Glomerular endothelial cell (primary cell): Measurements from ENCODE around the gene COMMD8. TPM values are rescaled to one million over a fixed set of nuclear protein-coding genes. Genes with fewer than 3 reads are reported as not detected.
"Not testable (repeated sequence)": the region's sequence is repeated elsewhere in the genome, so short reads cannot be mapped to it uniquely, and the experiment has no call there.

Experiments used
- DNase-seq: peaks from one replicate; pipeline ENCODE4 v3.0.0-alpha.2; 2011; ENCODE audit warnings: low read depth, low spot score; ENCODE audit errors: extremely low read depth
- total RNA-seq: library from RNA; depleted of rRNA; stranded (reverse); fragments of >200 nt; gene quantifications from 2 replicates; pipeline ENCODE4 v1.2.3, GENCODE V29; 2015

COMMD8 gene
- total RNA-seq: 14.4 and 27.1 TPM in 2 replicates

DNA sequence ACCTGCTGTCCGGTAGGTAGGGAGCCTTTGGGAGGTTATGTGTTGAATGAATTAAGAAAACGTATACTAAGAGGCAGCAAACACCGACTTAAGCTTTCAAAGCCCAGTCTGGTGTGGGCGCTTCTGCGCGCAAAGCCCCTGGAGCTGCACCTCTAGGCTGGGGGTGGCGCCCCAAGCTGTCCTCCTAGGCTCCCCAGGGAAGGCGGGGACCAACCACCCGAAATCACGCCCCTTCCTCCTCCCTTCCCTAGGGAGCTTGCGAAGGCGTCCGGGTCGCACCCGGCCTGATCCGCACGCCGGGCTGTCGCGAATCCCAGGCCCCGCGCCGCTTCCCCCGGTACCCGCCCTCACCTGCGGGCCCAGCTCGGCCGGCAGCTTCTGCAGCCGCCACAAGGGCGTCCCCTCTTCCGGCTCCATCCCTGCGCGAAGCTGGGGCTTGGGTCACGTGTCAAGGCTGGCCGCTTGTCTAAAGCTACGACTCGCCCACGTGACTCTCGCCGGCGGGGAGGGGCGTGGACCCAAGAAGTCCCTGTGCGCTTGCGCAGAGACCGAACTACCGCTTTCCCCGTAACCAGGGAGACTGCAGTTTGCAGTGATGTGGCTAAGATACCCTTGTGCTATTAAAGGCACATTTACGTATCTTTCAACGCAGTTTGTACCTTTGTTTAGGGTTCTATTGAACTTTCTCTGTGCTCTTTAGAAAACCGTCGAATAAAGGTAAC is at the start of gene COMMD8:
TSS of gene COMMD8 (minus strand) at position 468 of the 722 bp plus-strand sequence. CDS start at position 417, 51 bp downstream.
- DNase-seq: peak; percentile 85

DNA sequence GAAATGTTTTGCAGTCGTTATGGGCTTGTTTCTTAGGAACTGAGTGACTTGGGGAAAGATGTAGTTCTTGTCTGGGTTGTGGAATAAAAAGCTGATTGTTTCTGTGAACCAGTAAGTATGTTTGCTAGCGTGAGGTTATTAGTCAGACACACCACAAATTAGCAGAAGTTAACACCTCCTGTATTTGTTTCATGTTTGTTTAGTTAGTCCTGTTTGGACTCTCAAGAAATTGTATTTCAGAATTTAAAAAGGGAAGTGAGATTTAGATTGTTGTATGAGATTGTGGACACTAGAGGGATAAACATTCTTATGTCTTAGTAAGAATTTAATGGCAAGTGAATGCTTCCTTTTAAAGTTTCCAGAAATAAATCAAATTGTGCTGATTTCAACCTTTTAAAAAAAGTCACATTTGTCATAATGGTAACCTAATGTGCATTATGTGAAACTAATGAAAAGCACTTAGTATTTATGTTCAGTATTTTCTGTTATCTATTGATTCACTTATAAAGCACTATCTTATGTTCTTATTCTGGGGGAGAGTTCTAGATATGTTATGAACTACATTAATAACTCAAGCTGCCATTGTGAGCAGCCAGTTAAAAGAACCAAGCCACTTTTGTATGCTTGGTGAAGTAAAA is 47.1 kb upstream of the COMMD8 start:
- no peak for DNase-seq

DNA sequence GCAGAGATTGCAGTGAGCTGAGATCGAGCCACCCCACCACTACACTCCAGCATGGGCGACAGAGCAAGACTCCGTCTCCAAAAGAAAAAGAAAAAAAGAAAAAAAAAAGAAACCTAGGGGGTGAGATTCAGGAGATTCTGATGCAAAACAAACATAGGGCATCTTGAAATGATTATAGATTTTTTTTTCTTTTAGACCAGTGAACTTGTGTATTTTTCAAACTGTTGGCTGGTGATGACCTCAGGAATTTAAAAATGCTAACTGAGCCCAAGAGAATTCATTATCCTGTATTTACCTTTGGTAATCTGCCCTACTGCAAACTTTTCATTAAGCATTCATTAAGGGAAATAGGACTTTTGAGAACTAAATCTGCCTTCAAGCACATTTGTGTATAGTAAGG is 42.2 kb upstream of the COMMD8 start:
- DNase-seq: no peak

DNA sequence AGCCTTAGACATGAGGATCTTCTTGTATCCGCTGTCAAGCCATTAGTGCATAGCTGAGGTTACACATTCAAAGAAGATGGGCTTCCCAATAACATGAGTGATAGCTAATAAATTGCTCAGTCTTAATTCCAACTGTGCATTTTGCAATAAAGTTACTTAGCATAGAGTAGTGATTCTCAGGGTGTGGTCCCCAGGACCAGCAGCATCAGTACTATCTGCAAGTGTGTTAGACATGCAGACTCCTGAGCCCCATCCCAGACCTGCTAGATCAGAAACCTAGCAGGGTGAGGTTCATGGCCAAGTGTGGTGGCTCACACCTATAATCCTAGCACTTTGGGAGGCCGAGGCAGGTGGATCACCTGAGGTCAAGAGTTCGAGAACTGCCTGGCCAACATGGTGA is 41.6 kb upstream of the COMMD8 start:
- DNase-seq: no peak

DNA sequence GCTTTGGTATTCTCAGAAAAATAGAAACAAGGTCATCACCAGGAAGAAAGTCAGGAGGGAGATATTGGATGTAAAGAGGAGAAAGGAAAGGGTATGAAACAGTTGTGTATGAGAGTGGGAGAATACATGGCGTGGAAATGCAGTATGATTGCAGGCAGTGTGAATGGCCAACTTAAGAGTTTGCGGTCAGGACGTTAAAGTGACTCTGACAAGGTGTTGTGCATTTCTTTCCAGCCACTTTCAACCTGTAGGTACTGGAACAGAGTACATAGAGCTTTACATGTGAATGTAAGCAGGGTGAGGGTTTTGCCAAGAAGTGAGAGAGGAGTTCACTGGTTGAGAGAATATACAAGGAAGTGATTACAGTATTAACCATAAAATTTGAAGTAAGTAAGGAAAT is 37.3 kb upstream of the COMMD8 start:
- DNase-seq: no peak

DNA sequence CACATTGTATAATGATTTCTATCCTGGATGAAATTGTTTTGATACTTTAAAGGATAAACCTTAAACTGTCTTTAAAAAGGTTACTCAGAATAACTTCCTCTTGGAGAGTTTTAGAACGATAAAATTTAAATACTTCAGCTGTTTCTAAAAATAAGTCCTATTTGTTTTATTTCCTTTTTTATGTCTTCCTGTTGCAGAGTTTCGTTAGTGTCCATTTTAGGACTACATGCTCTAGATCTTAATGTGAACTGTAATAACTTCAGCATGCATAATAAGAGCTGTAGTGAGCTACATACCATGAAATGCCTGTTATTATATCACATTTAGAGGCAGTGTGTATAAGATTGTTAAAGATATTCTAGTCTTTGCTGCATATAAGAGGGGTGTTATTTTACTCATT is 36.2 kb upstream of the COMMD8 start:
- DNase-seq: no peak

DNA sequence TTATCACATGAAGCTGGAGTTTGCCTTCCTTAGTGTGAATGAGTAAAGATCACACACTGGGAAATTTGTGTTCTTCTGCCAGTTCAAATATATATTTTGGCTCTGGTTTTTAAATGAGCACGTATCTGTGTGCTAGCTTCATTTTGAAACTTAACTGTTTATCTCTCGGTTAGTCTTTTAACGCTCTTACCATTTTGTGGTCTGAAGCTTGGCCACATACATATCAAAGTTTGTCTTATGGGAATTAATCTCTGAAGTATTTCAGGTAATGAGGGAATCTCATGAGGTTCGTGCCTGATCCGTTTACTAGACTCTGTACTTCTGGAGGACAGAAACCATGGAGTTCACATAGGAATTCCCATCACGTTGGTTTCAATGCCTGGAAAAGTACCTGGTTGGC is 35.4 kb upstream of the COMMD8 start:
- DNase-seq: no peak

DNA sequence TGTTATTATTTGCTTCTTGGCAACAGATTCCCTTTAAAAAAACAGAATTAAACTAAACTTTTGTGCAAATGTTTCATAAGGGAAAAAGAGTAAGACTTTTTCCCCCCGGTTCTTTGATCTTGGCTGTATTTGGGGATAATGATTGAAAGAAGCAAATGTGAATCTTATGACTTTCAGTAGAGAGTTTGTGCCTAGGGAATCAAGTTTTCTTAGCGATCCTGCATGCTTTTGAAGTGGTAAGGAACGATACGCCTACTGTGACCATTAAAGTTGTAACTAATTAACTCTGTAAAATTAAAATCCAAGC is 30.6 kb upstream of the COMMD8 start:
- no peak for DNase-seq

DNA sequence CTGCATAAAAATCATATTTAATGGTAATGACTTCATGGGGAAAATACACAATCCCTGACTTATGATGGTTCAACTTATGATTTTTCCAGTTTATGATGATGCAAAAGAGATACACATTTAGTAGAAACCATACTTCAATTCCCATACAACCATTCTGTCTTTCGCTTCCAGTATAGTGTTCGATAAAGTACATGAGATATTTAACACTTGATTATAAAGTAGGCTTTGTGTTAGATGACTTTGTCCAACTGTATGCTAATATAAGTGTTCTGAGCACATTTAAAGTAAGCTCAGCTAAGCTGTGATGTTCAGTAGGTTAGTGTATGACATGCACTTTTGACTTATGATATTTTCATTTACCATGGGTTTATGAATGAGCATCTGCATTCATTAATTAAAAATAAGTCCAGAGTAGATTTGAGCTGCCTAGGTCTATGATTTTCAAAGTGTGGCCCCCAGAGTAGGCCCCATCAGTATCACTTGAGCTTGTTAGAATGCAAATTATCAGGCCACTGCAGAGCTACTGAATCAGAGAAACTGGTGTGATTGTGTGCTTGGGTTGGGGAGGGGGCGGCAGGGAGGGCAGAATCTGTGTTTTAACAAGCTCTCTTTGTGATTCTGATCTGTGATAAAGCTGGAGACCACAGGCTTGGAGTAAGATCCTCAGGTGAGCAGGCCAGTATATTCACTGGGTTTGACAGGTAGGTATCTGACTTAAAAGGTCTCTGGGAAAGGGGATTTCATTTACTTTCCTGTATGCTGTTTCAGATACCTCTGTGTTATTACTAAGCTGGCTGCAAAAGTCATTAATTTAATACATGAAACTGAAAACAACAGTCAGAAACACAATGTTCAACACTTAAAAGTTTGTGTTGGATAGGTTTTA is 30.0 kb upstream of the COMMD8 start:
- DNase-seq: no peak

DNA sequence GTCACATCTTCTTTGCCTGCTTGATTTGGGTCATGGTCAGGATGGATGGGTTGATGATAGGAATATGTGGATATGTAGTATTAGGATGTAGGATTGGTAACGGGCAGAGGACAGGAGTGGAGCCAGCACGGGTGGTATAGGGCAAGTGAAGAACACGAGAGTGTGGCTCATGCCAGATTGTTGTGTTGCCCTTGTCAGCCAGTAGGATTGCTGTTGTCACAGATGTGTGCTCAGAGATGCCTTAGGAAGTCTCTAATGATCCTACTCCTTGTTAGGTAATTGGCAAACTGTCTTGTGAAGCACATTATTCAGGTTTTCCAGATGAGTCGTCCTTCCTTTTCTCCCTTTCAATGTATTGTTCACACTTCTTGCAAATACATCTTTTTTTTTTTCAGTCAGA is 27.0 kb upstream of the COMMD8 start:
- no peak for DNase-seq

DNA sequence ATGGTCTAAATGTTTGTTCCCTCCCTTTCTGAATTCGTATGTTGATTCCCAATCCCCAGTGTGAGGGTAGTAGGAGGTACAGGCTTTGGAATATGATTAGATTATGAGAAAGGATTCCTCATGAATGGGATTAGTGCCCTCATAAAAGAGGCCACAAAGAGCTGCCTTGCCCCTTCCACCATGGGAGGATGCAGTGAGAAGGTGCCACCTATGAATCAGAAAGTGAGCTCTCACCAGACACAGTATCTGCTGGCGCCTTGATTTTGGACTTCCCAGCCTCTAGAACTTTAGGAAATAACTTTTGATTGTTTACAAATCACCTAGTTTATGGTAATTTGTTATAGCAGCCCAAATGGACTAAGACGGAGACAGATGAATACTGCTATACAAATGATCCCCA is 25.2 kb upstream of the COMMD8 start:
- DNase-seq: no peak

DNA sequence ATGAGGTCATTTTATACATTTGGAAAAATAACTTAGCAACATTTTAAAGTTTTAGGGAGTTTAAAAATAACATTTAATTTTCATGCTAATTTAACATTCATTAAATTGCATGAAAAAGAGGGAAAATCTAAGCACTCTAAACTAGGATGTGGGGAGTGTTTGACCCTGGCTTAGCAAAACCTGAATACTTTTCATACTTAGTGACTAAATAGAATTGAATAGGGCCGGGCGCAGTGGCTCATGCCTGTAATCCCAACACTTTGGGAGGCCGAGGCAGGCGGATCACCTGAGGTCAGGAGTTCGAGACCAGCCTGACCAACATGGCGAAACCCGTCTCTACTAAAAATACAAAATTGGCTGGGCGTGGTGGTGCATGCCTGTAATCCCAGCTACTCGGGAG is 23.2 kb upstream of the COMMD8 start:
- not testable (repeated sequence) for DNase-seq

DNA sequence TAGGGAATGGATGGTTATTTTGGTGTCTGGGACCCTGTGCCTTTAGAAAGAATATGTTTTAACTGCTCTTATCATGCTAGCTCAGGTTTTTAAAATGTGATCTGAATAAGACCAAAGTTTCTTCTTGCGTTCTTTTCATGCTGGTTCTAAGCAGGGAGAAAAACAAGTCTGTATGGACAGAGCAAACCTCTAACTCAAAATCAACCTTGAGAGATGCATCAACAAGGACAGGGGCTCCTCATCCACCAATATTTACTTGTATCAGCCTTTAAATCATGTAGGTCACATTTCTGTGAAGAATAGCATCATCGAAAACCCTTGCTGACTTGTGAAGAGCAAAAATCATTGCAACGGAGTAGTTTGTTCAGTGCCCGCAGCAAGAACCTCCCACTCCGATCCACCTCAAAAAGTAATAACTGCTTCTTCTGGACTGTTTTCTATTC is 22.8 kb upstream of the COMMD8 start:
- DNase-seq: no peak

DNA sequence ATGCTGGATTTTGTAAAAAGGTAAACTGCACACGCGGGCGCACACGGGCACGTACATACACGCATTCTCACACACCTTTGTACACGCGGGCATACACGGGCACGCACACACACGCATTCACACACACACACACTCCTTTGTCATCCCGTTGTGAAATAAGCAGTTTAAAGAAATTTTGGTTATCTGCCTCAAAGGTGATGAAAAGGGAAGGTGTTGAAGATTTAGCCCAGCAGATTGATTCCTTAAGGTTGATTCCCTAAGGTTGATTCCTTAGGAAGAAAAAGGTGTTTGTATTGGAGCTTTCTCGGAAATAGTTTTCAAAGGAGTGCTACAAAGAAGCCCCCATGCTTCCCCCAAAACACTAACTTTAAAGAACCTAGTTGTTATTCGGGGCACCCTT is 22.3 kb upstream of the COMMD8 start:
- no peak for DNase-seq

DNA sequence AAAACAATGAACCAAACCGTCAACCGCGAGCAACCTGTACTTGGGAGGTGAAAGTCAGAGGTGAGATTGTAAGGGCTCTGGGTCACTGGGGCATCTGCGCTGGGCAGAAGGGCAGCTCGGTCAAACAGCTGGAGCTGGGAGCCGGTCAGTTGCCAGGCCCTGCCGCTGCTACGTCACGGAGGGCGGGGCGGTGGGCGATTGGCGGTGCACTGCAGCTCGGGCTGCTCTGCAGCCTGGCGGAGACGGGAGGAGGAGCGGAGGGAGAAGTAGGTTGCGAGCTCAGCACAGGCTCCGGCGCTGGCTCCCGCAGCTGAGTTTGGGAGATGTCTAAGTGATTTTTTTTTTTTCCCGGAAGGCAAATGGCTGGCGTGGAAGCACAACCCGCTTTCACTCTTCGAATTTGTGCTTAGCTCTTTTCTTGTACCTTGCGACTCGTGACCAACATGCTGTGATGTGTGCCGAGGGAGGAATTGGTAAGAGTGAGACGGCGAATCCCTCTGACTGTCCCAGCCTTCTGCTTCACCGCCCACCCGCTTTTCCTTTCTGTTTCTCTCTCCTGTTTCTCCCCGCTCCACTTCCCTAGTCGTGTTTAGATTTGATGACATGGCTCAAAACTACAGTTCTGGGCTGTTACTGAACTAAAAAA is 21.7 kb upstream of the COMMD8 start, which contains the start of gene ATP10D:
TSS of gene ATP10D (plus strand) at position 229 of the 646 bp plus-strand sequence. CDS start 27,266 bp downstream, outside the sequence.
- DNase-seq: no peak

DNA sequence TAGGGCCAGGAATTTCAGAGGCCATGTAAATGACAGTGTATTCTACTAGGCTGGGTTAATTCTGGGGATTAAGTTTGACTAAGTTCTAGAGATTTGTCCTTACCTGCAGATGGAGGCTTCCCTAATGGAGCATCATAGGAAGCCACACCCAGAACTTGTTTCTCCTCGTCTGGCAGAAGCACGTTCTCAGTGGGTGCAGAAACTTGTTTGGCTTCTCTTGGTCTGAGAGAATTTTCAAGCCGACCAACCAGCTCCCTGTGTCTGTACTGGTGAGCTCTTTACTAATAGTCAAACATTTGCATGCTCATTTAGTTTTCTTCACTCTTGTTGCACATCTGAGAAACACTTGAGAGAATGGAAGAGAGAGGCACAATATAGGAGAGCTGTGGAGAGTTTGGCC is 20.7 kb upstream of the COMMD8 start:
- no peak for DNase-seq

DNA sequence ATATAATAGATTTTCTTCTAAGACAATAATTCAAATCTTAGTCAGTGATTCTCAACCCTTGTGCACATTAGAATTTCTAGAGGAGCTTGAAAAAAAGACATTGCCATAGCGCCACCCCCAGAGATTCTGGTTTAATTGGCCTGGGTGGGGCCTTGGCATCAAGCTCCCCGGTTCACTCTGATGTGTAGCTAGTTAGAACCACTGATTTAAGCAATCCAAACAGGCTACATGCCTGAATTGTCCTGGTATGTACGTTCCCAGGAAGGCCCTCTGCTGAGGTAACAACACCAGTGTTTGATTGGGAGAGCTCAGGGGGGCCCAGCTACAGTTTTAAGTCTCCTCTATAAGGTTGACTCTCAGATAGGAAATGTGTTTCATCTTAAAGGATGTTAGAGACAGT is 20.2 kb upstream of the COMMD8 start:
- no peak for DNase-seq

DNA sequence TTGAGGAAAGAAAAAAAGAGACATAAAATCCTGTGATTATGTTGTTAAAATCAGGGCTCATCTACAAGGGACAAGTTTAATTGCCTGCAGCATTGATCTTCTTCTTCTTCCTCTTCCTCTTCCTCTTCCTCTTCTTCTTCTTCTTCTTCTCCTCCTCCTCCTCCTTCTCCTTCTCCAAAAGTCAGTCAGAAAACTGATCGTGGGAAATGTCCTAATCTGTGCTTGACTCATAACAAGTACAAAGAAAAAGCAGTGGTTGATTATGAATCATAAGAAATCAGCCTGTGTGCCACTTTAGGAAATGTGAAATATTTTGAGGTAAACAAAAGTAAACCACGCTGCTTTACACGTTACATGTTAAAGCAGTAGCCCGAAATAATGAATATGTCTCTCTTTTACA is 18.8 kb upstream of the COMMD8 start:
- DNase-seq: no peak

DNA sequence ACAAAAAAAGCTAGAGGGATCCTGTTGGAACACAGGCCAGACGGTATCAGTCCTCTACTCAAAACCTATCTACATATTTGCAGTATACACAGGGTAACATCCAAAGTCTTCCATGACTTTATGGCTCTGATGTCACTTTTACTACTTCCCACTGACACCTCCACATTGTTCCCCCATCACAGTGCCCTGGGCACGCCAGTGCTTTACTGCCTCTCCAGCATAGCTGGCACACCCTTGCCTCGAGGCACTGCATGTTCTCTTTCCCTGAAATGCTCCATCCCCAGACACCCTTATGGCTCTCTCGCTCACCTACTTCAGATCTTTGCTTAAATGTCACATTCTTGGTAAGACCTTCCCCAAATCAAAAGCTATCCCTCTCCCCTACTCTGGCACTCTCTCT is 15.3 kb upstream of the COMMD8 start:
- no peak for DNase-seq

DNA sequence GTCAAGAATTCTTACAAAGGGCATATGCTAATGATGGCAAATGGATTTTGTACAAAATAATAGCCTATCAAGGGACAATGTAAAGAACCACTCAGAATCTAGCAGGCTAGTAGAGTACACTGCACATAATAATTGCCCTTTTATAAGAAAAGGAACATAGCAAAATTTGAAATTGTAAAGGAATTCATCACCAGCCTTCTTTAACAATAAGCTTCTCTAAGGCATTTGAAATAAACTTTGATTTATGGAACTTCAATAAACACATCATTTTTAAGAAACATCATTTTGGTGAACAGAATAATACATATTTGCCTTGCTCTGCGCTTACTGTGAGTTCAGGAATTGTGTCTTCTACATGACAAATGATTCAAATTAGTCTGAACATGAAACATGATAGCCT is 11.9 kb upstream of the COMMD8 start:
- no peak for DNase-seq

DNA sequence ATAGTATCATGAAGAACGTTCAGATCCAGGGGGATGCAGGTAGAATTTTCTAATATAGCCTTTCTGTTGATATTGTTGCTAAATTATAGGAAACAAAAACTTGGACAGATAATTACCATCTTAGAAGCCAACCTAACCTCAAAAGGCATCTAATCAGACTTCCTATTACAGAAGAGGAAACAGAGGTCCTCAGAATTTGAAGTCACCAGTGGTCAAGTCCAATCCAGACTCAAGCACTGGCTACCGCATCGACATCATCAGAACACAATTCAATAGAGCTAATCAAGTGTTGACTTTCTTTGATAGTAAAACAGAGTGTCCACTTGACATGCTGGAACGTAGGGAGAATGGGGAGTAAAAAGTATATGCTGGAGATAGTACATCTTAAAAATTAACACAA is 11.3 kb upstream of the COMMD8 start:
- no peak for DNase-seq
